ENCODE measurements around the gene ANXA2. TPM values are rescaled to one million over a fixed set of nuclear protein-coding genes. Genes with fewer than 3 reads are reported as not detected.

The ANXA2 gene
- total RNA-seq (1,000 to 10,000 TPM in 1 of 2 donors, 100 to 1,000 TPM in 1; 851 to 1,294 TPM), polyA plus RNA-seq (1,000 to 10,000 TPM; 1,147 to 1,195 TPM)
- long read RNA-seq, donor 1, transcript ANXA2-204 (13 exons, 1,435 nt), result major isoform, 300 of 652 reads
- long read RNA-seq, donor 1, transcript ANXA2-203 (14 exons, 1,444 nt), result minor isoform, 18 of 652 reads
- long read RNA-seq, donor 1, partial matches to known transcripts, result 302 of 652 reads
- long read RNA-seq, donor 1, other reads (novel, unspliced or antisense), result 27 of 652 reads
- long read RNA-seq, donor 2, transcript ANXA2-203 (14 exons, 1,444 nt), result minor isoform, 5 of 189 reads
- long read RNA-seq, donor 2, transcript ANXA2-204 (13 exons, 1,435 nt), result major isoform, 68 of 189 reads
- long read RNA-seq, donor 2, partial matches to known transcripts, result 105 of 189 reads
- long read RNA-seq, donor 2, other reads (novel, unspliced or antisense), result 8 of 189 reads
- long read RNA-seq, donor 3, transcript ANXA2-204 (13 exons, 1,435 nt), result major isoform, 144 of 346 reads
- long read RNA-seq, donor 3, transcript ANXA2-203 (14 exons, 1,444 nt), result minor isoform, 11 of 346 reads
- long read RNA-seq, donor 3, partial matches to known transcripts, result 174 of 346 reads
- long read RNA-seq, donor 3, other reads (novel, unspliced or antisense), result 12 of 346 reads
- long read RNA-seq, donor 4, transcript ANXA2-204 (13 exons, 1,435 nt), result major isoform, 66 of 213 reads
- long read RNA-seq, donor 4, partial matches to known transcripts, result 142 of 213 reads
- long read RNA-seq, donor 4, other reads (novel, unspliced or antisense), result 0 of 213 reads
- long read RNA-seq, donor 5, transcript ANXA2-204 (13 exons, 1,435 nt), result major isoform, 285 of 676 reads
- long read RNA-seq, donor 5, transcript ANXA2-203 (14 exons, 1,444 nt), result minor isoform, 17 of 676 reads
- long read RNA-seq, donor 5, partial matches to known transcripts, result 332 of 676 reads
- long read RNA-seq, donor 5, other reads (novel, unspliced or antisense), result 33 of 676 reads

DNA sequence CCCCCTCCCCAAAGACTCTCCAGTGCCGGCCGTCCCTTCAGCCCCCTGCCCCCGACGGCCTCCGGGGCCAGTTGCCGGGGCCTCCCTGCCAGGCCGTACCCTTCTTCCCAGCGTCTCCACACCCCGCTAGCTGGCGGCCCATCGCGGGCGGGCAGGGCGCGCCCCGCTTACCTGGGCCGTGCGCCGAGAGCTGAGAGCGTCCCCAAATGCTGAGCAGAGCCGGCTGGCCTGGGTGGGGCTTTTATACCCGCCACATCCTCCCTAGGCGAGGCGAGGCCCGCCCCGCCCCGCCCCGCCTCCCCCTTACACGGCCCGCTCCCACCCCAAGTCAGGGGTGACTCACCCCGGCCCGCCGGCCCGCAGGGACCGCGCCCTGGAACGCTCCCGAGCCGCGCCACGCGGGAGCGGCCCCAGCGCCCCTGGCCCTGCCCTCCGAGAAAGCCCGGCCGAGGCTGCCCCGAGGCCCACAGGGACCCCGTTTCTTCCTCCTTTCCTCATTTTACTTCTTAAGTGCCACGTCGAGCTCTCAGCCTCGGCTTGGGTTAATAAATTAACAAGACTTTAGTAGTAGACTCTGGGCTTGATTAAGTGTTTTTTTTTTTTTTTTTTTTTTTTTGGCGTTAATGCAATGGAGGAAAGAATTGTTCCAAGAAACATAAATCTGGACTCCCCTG lies at the start of gene ANXA2:
Gene ANXA2, minus strand, starts transcription at position 215 of the 674 bp plus-strand sequence. CDS start 11,911 bp downstream, outside the sequence.
- H3K36me3 ChIP-seq (ENCODE audit: control insufficient read depth in 4 of 4, insufficient read depth in 4 of 4, low read length in 4 of 4), result peaks cover 0 to 14% (median 6%) of the 10 kb centered on the region in 4 donors
- peak within 1 kb of the TSS; percentile 96 to 100 for H3K27ac ChIP-seq (ENCODE audit: low read depth in 1 of 2, low read length in 1 of 2)
- H3K4me3 ChIP-seq, result peak within 1 kb of the TSS; percentile 85
- H3K4me1 ChIP-seq (ENCODE audit: control insufficient read depth in 5 of 5, insufficient read depth in 5 of 5, low read length in 5 of 5), result peaks cover 16 to 54% (median 35%) of the 10 kb centered on the region in 5 donors
- H3K9ac ChIP-seq (ENCODE audit: insufficient read depth in 1 of 2, low read length in 2 of 2), result peak within 1 kb of the TSS; percentile 82 to 84
- ATAC-seq (ENCODE audit: insufficient read depth, low FRiP score), result peak; percentile 88
- H3K27me3 ChIP-seq (ENCODE audit: control insufficient read depth in 3 of 3, insufficient read depth in 3 of 3, low read length in 2 of 3), result no peaks in the 10 kb centered on the region
- TF ChIP-seq, protein P1, sequence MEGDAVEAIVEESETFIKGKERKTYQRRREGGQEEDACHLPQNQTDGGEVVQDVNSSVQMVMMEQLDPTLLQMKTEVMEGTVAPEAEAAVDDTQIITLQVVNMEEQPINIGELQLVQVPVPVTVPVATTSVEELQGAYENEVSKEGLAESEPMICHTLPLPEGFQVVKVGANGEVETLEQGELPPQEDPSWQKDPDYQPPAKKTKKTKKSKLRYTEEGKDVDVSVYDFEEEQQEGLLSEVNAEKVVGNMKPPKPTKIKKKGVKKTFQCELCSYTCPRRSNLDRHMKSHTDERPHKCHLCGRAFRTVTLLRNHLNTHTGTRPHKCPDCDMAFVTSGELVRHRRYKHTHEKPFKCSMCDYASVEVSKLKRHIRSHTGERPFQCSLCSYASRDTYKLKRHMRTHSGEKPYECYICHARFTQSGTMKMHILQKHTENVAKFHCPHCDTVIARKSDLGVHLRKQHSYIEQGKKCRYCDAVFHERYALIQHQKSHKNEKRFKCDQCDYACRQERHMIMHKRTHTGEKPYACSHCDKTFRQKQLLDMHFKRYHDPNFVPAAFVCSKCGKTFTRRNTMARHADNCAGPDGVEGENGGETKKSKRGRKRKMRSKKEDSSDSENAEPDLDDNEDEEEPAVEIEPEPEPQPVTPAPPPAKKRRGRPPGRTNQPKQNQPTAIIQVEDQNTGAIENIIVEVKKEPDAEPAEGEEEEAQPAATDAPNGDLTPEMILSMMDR (IDR thresholded peaks at IDR 0.05; ENCODE audit: control extremely low read depth, extremely low read depth), result no peak
- no peaks in the 10 kb centered on the region for H3K9me3 ChIP-seq (ENCODE audit: control insufficient read depth in 4 of 4, insufficient read depth in 3 of 4, low read length in 3 of 4)
- WGBS, 2 donors, result 0 to 1% methylated on average over 35 to 53 of the region's 53 CpGs
- peak; percentile 81 to 86 (median 83) for DNase-seq

DNA sequence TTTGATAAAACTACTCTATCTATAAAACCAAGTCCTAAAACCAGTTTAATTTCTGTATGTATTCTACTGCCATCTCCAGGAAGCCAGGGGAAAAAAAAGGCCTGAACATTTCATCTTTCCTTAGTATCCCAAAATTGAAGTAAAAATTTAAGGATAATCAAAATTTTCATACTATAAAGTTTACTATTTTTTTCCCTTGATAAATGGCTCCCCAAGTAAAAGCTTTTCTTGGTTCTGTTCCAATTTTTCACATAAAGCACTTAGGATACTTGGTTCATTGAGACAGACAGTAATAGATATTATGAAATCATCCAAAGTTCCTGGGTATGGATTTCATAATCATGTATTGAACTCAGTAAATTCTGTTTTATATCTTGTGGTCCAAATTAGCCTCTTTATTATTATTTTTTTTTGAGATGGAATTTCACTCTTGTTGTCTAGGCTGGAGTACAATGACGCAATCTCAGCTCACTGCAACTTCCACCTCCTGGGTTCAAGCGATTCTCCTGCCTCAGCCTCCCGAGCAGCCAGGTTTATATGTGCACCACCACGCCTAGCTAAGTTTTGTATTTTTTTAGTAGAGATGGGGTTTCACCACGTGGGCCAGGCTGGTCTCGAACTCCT lies 46.6 kb upstream of the ANXA2 start:
- H3K36me3 ChIP-seq (ENCODE audit: control insufficient read depth in 4 of 4, insufficient read depth in 4 of 4, low read length in 4 of 4), result peaks cover 0 to 17% (median 8%) of the 10 kb centered on the region in 4 donors
- TF ChIP-seq, protein P1 (IDR thresholded peaks at IDR 0.05; ENCODE audit: control extremely low read depth, extremely low read depth), result peak; percentile 3
- no peak overlapping the region for H3K9ac ChIP-seq (ENCODE audit: insufficient read depth in 1 of 2, low read length in 2 of 2)

DNA sequence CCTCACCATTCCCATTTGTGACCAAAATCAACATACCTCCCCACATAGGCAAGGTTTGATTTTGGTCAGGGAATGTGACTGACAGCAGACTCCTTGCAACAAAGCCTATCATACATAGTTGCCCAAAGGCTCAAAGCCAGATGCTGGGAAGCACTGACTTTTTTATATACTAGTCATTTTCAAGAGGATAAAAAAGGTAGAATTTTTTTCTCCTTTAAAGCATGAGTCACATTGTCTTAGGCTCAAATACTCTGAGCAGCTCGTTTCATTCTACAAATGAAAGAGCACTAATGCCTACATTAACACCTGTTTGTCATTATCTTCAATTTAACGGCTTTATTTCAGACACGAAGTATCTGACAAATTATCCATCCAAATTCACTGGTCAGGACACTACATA lies 45.0 kb upstream of the ANXA2 start:
- Histone ChIP-seq H3K27ac (ENCODE audit: low read depth in 1 of 2, low read length in 1 of 2) (no peak overlapping the region), H3K27me3 (ENCODE audit: control insufficient read depth in 3 of 3, insufficient read depth in 3 of 3, low read length in 2 of 3) (no peaks in the 10 kb centered on the region), H3K4me3 (no peak overlapping the region), H3K9ac (ENCODE audit: insufficient read depth in 1 of 2, low read length in 2 of 2) (no peak overlapping the region), H3K36me3 (ENCODE audit: control insufficient read depth in 4 of 4, insufficient read depth in 4 of 4, low read length in 4 of 4) (peaks cover 0 to 13% (median 5%) of the 10 kb centered on the region in 4 donors), H3K9me3 (ENCODE audit: control insufficient read depth in 4 of 4, insufficient read depth in 3 of 4, low read length in 3 of 4) (no peaks in the 10 kb centered on the region), H3K4me1 (ENCODE audit: control insufficient read depth in 5 of 5, insufficient read depth in 5 of 5, low read length in 5 of 5) (no peaks in the 10 kb centered on the region)
- 87 to 94% methylated on average over 3 of the region's 3 CpGs for WGBS, 2 donors
- ATAC-seq (ENCODE audit: insufficient read depth, low FRiP score), result no peak
- DNase-seq, result no peak
- TF ChIP-seq, protein P1 (IDR thresholded peaks at IDR 0.05; ENCODE audit: control extremely low read depth, extremely low read depth), result no peak

More for the DNA sequence above, 46.6 kb upstream of the ANXA2 start:
- Histone ChIP-seq H3K4me3 (no peak overlapping the region), H3K9me3 (ENCODE audit: control insufficient read depth in 4 of 4, insufficient read depth in 3 of 4, low read length in 3 of 4) (no peaks in the 10 kb centered on the region), H3K27ac (ENCODE audit: low read depth in 1 of 2, low read length in 1 of 2) (no peak overlapping the region), H3K4me1 (ENCODE audit: control insufficient read depth in 5 of 5, insufficient read depth in 5 of 5, low read length in 5 of 5) (no peaks in the 10 kb centered on the region), H3K27me3 (ENCODE audit: control insufficient read depth in 3 of 3, insufficient read depth in 3 of 3, low read length in 2 of 3) (no peaks in the 10 kb centered on the region)
- WGBS, 2 donors, result 71 to 87% methylated on average over 6 of the region's 6 CpGs
- DNase-seq (peak in 2 of 3 donors; percentile 50 to 55), ATAC-seq (ENCODE audit: insufficient read depth, low FRiP score) (no peak)
